Measurements from ENCODE around the gene C11orf54.

C11orf54 gene

DNA sequence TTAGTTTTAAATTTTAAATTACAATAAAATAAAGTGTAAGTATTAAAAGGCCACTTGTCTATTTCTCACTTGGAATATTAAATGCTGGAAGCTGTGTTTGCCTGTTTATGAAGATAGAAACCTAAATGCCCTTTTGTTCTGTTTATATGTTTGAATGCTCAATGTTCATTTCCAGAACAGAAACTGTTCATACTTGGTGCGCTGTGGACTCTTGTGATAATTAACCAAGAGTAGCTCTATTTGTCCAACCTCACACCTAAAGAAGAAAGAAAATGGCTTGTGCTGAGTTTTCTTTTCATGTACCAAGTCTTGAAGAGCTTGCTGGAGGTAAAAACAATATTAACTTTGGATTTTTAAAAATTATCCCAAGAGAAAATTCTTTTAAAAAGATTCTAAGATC is 5.7 kb downstream of the C11orf54 start:
- Histone ChIP-seq H3K9ac (ENCODE audit: low read depth, low read length, poor library complexity, severe bottlenecking) (no peak overlapping the region), H3F3A (ENCODE audit: low read depth) (no peaks in the 10 kb centered on the region), H3K9me2 (replicated peaks; ENCODE audit: low read depth, low read length) (no peaks in the 10 kb centered on the region), H3K27me3 (ENCODE audit: insufficient read depth, low read length, poor library complexity, severe bottlenecking) (no peaks in the 10 kb centered on the region), H3K4me1 (ENCODE audit: insufficient read depth, low read length, poor library complexity, severe bottlenecking) (peaks cover 4% of the 10 kb centered on the region), H2AFZ (ENCODE audit: low read length) (no peak overlapping the region), H3K36me3 (ENCODE audit: insufficient read depth, low read length) (no peaks in the 10 kb centered on the region), H4K20me1 (ENCODE audit: insufficient read depth, low read length, poor library complexity, severe bottlenecking) (peaks cover 3% of the 10 kb centered on the region), H3K4me2 (ENCODE audit: low read depth, low read length, poor library complexity, severe bottlenecking) (no peak overlapping the region), H3K79me2 (ENCODE audit: insufficient read depth, low read length) (peaks cover 20% of the 10 kb centered on the region), H3K9me3 (ENCODE audit: insufficient read depth, low read depth, low read length) (no peaks in the 10 kb centered on the region), H3K4me3 (ENCODE audit: low read length, poor library complexity, severe bottlenecking) (no peak overlapping the region)
- no peak for TF ChIP-seq EZH2phosphoT487 (IDR thresholded peaks at IDR 0.05; ENCODE audit: borderline replicate concordance)
- TF ChIP-seq, protein P1, sequence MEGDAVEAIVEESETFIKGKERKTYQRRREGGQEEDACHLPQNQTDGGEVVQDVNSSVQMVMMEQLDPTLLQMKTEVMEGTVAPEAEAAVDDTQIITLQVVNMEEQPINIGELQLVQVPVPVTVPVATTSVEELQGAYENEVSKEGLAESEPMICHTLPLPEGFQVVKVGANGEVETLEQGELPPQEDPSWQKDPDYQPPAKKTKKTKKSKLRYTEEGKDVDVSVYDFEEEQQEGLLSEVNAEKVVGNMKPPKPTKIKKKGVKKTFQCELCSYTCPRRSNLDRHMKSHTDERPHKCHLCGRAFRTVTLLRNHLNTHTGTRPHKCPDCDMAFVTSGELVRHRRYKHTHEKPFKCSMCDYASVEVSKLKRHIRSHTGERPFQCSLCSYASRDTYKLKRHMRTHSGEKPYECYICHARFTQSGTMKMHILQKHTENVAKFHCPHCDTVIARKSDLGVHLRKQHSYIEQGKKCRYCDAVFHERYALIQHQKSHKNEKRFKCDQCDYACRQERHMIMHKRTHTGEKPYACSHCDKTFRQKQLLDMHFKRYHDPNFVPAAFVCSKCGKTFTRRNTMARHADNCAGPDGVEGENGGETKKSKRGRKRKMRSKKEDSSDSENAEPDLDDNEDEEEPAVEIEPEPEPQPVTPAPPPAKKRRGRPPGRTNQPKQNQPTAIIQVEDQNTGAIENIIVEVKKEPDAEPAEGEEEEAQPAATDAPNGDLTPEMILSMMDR (conservative IDR thresholded peaks at IDR 0.05; ENCODE audit: low read length), result no peak

DNA sequence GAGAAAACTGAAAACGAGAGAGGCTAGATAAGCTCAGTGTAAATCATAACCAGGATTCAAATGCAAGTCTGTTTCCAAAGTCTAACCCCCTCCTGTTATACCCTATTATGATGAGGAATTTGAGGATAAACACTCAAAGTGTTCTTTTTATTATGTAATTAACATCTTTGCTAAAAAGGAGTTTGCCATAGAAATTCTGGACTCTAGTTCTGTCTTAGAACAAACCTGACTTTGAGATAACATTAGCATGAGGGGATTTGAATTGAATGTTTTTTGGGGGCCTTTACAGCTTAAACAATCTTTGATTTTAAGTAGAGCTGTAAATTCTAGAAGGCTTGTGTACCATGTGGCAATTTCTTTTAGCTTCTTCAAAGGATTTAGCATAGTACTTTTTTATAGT is 9.5 kb downstream of the C11orf54 start:
- TF ChIP-seq, protein P1 (conservative IDR thresholded peaks at IDR 0.05; ENCODE audit: low read length), result no peak
- no peak for TF ChIP-seq EZH2phosphoT487 (IDR thresholded peaks at IDR 0.05; ENCODE audit: borderline replicate concordance)
- Histone ChIP-seq H3K27me3 (ENCODE audit: insufficient read depth, low read length, poor library complexity, severe bottlenecking) (no peaks in the 10 kb centered on the region), H3K79me2 (ENCODE audit: insufficient read depth, low read length) (no peaks in the 10 kb centered on the region), H3K36me3 (ENCODE audit: insufficient read depth, low read length) (no peaks in the 10 kb centered on the region), H4K20me1 (ENCODE audit: insufficient read depth, low read length, poor library complexity, severe bottlenecking) (peaks cover 3% of the 10 kb centered on the region), H3K4me1 (ENCODE audit: insufficient read depth, low read length, poor library complexity, severe bottlenecking) (no peaks in the 10 kb centered on the region), H3K4me3 (ENCODE audit: low read length, poor library complexity, severe bottlenecking) (no peak overlapping the region), H3K9me3 (ENCODE audit: insufficient read depth, low read depth, low read length) (no peaks in the 10 kb centered on the region), H3F3A (ENCODE audit: low read depth) (no peaks in the 10 kb centered on the region), H3K4me2 (ENCODE audit: low read depth, low read length, poor library complexity, severe bottlenecking) (no peak overlapping the region), H2AFZ (ENCODE audit: low read length) (no peak overlapping the region), H3K9me2 (replicated peaks; ENCODE audit: low read depth, low read length) (no peaks in the 10 kb centered on the region), H3K9ac (ENCODE audit: low read depth, low read length, poor library complexity, severe bottlenecking) (no peak overlapping the region)

DNA sequence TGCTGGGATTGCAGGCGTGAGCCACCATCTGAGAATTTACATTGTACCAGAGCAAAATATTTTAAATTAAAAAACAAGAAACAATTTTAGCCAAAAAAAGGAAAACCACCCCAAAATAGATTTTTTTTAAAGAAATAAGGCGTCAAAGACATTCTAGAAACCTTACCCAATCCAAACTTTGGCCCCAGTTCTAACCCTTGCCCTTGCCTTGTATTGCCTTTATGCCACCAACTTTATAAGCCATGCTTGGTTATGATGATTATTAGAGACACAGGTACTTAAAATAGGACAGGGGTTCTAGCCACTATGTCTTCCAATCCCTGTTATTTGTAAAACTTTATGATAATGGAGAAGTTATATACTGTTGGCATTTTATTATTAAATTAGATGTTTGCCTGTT is 11.8 kb downstream of the C11orf54 start:
- Histone ChIP-seq H3K4me3 (ENCODE audit: low read length, poor library complexity, severe bottlenecking) (no peak overlapping the region), H3K9me3 (ENCODE audit: insufficient read depth, low read depth, low read length) (no peaks in the 10 kb centered on the region), H3K4me2 (ENCODE audit: low read depth, low read length, poor library complexity, severe bottlenecking) (no peak overlapping the region), H3K9me2 (replicated peaks; ENCODE audit: low read depth, low read length) (no peaks in the 10 kb centered on the region), H3F3A (ENCODE audit: low read depth) (no peaks in the 10 kb centered on the region), H3K4me1 (ENCODE audit: insufficient read depth, low read length, poor library complexity, severe bottlenecking) (no peaks in the 10 kb centered on the region), H2AFZ (ENCODE audit: low read length) (no peak overlapping the region), H3K27me3 (ENCODE audit: insufficient read depth, low read length, poor library complexity, severe bottlenecking) (no peaks in the 10 kb centered on the region), H3K9ac (ENCODE audit: low read depth, low read length, poor library complexity, severe bottlenecking) (no peak overlapping the region), H4K20me1 (ENCODE audit: insufficient read depth, low read length, poor library complexity, severe bottlenecking) (no peaks in the 10 kb centered on the region), H3K36me3 (ENCODE audit: insufficient read depth, low read length) (no peaks in the 10 kb centered on the region), H3K79me2 (ENCODE audit: insufficient read depth, low read length) (no peaks in the 10 kb centered on the region)
- TF ChIP-seq EZH2phosphoT487 (IDR thresholded peaks at IDR 0.05; ENCODE audit: borderline replicate concordance), result no peak
- TF ChIP-seq, protein P1 (conservative IDR thresholded peaks at IDR 0.05; ENCODE audit: low read length), result no peak
